Natural killer cell (primary cell): ENCODE results near the gene PSEN1. TPM values are rescaled to one million over a fixed set of nuclear protein-coding genes. Genes with fewer than 3 reads are reported as not detected.

Experiments used
- ATAC-seq, 3 donors: fragments of 150-1000 bp in 2 of 3; fragments of 200-7000 bp in 1 of 3; cut with Tn5 transposase; 1 replicate in 1 of 3; 2 replicates in 2 of 3; pipeline ENCODE4 v1.10.0; 2021; ENCODE audit warnings: mild to moderate bottlenecking in 2 of 3, moderate library complexity in 2 of 3
- DNase-seq, 2 donors: peaks; one replicate each; pipeline versions ENCODE4 v3.0.0 to v3.0.0-alpha.2; 2013 to 2021; ENCODE audit warnings: mixed read lengths in 1 of 2
- H3K27ac ChIP-seq: one replicate; pipeline ENCODE4 v1.5.1; 2013; ENCODE audit warnings: mild to moderate bottlenecking, low read length
- H3K27me3 ChIP-seq: one replicate; pipeline ENCODE4 v1.6.1; 2013; ENCODE audit warnings: low read length; ENCODE audit not compliant: control insufficient read depth, insufficient read depth
- H3K36me3 ChIP-seq: one replicate; pipeline ENCODE4 v1.6.1; 2013; ENCODE audit warnings: low read length; ENCODE audit not compliant: control insufficient read depth, insufficient read depth
- H3K4me1 ChIP-seq: one replicate; pipeline ENCODE4 v1.6.1; 2013; ENCODE audit warnings: low read length; ENCODE audit not compliant: control insufficient read depth, insufficient read depth
- H3K4me3 ChIP-seq: one replicate; pipeline ENCODE4 v1.5.1; 2013; ENCODE audit warnings: low read length
- H3K9me3 ChIP-seq: one replicate; pipeline ENCODE4 v1.6.1; 2013; ENCODE audit warnings: low read length; ENCODE audit not compliant: control insufficient read depth, insufficient read depth
- H3K27ac Mint-ChIP-seq, 2 donors: one replicate each; pipeline ENCODE4 v1.8.0; 2022; ENCODE audit warnings: mild to moderate bottlenecking in 2 of 2, mixed read lengths in 2 of 2, moderate library complexity in 1 of 2
- H3K27me3 Mint-ChIP-seq, 2 donors: one replicate each; pipeline ENCODE4 v1.8.0; 2022; ENCODE audit warnings: low read depth in 2 of 2, mixed read lengths in 2 of 2
- H3K36me3 Mint-ChIP-seq: one replicate; pipeline ENCODE4 v1.8.0; 2022; ENCODE audit warnings: mixed read lengths
- H3K4me1 Mint-ChIP-seq, 2 donors: one replicate each; pipeline ENCODE4 v1.8.0; 2022; ENCODE audit warnings: mixed read lengths in 2 of 2
- H3K4me3 Mint-ChIP-seq: one replicate; pipeline ENCODE4 v1.8.0; 2022; ENCODE audit warnings: mild to moderate bottlenecking, moderate library complexity, mixed read lengths
- H3K9me3 Mint-ChIP-seq, 2 donors: one replicate each; pipeline ENCODE4 v1.8.0; 2022; ENCODE audit warnings: mixed read lengths in 2 of 2
- CTCF ChIP-seq: fragments of 200-600 bp; IDR thresholded peaks from one replicate; pipeline ENCODE4 v1.8.0; 2022; ENCODE audit warnings: antibody characterized with exemption
- WGBS: methylation state at CpG from one replicate; pipeline ENCODE4 v1.1.7; 2013; ENCODE audit warnings: missing lambda C conversion rate; ENCODE audit not compliant: insufficient coverage; 5-methylcytosine and 5-hydroxymethylcytosine counted together
- intact Hi-C: fragments of 100-400 bp; cut with micrococcal nuclease; formaldehyde crosslinking; loops from one replicate; pipeline ENCODE4 v1.14.2; 2022
- total RNA-seq, 4 donors: library from RNA; stranded (reverse); fragments of 120-200 nt in 1 of 4; gene quantifications; one replicate each; pipeline versions ENCODE4 v1.2.3 to v1.2.4, GENCODE V29; 2013 to 2022

Gene PSEN1
- total RNA-seq, 3 donors from 2014 or later (not counting 1 experiment from before 2014, with no cell fraction given) = 47.1 to 62.6 (median 55.2) TPM

- H3K9me3 Mint-ChIP-seq = no peaks in the 10 kb centered on the region
- Histone ChIP-seq H3K36me3 (no peaks in the 10 kb centered on the region), H3K27ac (no peak overlapping the region), H3K27me3 (no peaks in the 10 kb centered on the region), H3K9me3 (no peaks in the 10 kb centered on the region), H3K4me3 (no peak overlapping the region), H3K4me1 (no peaks in the 10 kb centered on the region)
- ATAC-seq (no peak), DNase-seq (no peak)
- intact Hi-C loops = no loop called here
- no peaks in the 10 kb centered on the region for H3K36me3 Mint-ChIP-seq
- WGBS = 84% methylated on average over 9 of the region's 9 CpGs
- TF ChIP-seq CTCF = no peak
- no peaks in the 10 kb centered on the region for H3K4me1 Mint-ChIP-seq
- no peak overlapping the region for H3K4me3 Mint-ChIP-seq
- no peak overlapping the region for H3K27ac Mint-ChIP-seq
- no peaks in the 10 kb centered on the region for H3K27me3 Mint-ChIP-seq
These were observed 119.5 kb downstream of the PSEN1 start for GRCh38 chr14:73255693-73256225.

- Mint-ChIP-seq H3K36me3 (no peaks in the 10 kb centered on the region), H3K4me3 (no peak overlapping the region), H3K9me3 (no peaks in the 10 kb centered on the region), H3K27me3 (no peaks in the 10 kb centered on the region), H3K27ac (no peak overlapping the region), H3K4me1 (no peaks in the 10 kb centered on the region)
- WGBS = 62% methylated on average over 4 of the region's 4 CpGs
- no peak for TF ChIP-seq CTCF
- no peak overlapping the region for H3K4me3 ChIP-seq
- no peaks in the 10 kb centered on the region for H3K9me3 ChIP-seq
- H3K27me3 ChIP-seq = no peaks in the 10 kb centered on the region
- no peak for ATAC-seq
- DNase-seq = no peak
- intact Hi-C loops = no loop called here
- no peaks in the 10 kb centered on the region for H3K4me1 ChIP-seq
- H3K27ac ChIP-seq = no peak overlapping the region
- H3K36me3 ChIP-seq = no peaks in the 10 kb centered on the region
These were observed 121.8 kb downstream of the PSEN1 start for GRCh38 chr14:73258076-73258475.

GRCh38 chr14:73258845-73259611, 122.7 kb downstream of the PSEN1 start:
- Mint-ChIP-seq H3K9me3 (no peaks in the 10 kb centered on the region), H3K27ac (no peak overlapping the region), H3K4me3 (no peak overlapping the region), H3K4me1 (no peaks in the 10 kb centered on the region), H3K36me3 (no peaks in the 10 kb centered on the region), H3K27me3 (peaks cover 0 to 4% of the 10 kb centered on the region in 2 donors)
- H3K4me3 ChIP-seq = no peak overlapping the region
- no peaks in the 10 kb centered on the region for H3K27me3 ChIP-seq
- H3K27ac ChIP-seq = no peak overlapping the region
- no peaks in the 10 kb centered on the region for H3K9me3 ChIP-seq
- no peak for ATAC-seq
- no peak for TF ChIP-seq CTCF
- H3K4me1 ChIP-seq = no peaks in the 10 kb centered on the region
- intact Hi-C loops = no loop called here
- DNase-seq = no peak
- H3K36me3 ChIP-seq = no peaks in the 10 kb centered on the region
- 89% methylated on average over 20 of the region's 20 CpGs for WGBS

- intact Hi-C loops = no loop called here
- peaks cover 0 to 4% of the 10 kb centered on the region in 2 donors for H3K27me3 Mint-ChIP-seq
- Histone ChIP-seq H3K36me3 (no peaks in the 10 kb centered on the region), H3K4me3 (no peak overlapping the region), H3K27me3 (no peaks in the 10 kb centered on the region), H3K27ac (no peak overlapping the region), H3K9me3 (no peaks in the 10 kb centered on the region), H3K4me1 (no peaks in the 10 kb centered on the region)
- no peaks in the 10 kb centered on the region for H3K36me3 Mint-ChIP-seq
- no peaks in the 10 kb centered on the region for H3K4me1 Mint-ChIP-seq
- no peak for TF ChIP-seq CTCF
- no peaks in the 10 kb centered on the region for H3K9me3 Mint-ChIP-seq
- WGBS = 88% methylated on average over 9 of the region's 9 CpGs
- no peak overlapping the region for H3K4me3 Mint-ChIP-seq
- H3K27ac Mint-ChIP-seq = no peak overlapping the region
- ATAC-seq (no peak), DNase-seq (no peak)
These were observed 123.5 kb downstream of the PSEN1 start for GRCh38 chr14:73259837-73260236.
